Spleen (tissue), 11 donors: ENCODE results near the gene MYL3. TPM values are rescaled to one million over a fixed set of nuclear protein-coding genes. Genes with fewer than 3 reads are reported as not detected.

Experiments
- DNase-seq: peaks from one replicate; pipeline ENCODE4 v3.0.0-alpha.2; 2020
- H3K27ac ChIP-seq, 8 donors: fragments of 200-600 bp; sonication (generic) in 7 of 8; 1 replicate in 4 of 8; 2 replicates in 4 of 8; pipeline versions ENCODE4 v1.5.0 to v1.8.0; 2016 to 2021; ENCODE audit warnings: inconsistent platforms in 4 of 8, mild to moderate bottlenecking in 4 of 8, moderate library complexity in 1 of 8
- H3K27me3 ChIP-seq, 7 donors: fragments of 200-600 bp; sonication (generic) in 6 of 7; replicated peaks in 1 of 7; 1 replicate in 4 of 7; 2 replicates in 3 of 7; pipeline versions ENCODE4 v1.5.0 to v1.8.0; 2016 to 2021; ENCODE audit warnings: inconsistent platforms in 3 of 7, mild to moderate bottlenecking in 1 of 7
- H3K36me3 ChIP-seq, 6 donors: fragments of 200-600 bp; sonication (generic) in 5 of 6; 1 replicate in 4 of 6; 2 replicates in 2 of 6; pipeline versions ENCODE4 v1.5.0 to v1.8.0; 2016 to 2021; ENCODE audit warnings: inconsistent platforms in 2 of 6
- H3K4me1 ChIP-seq, 6 donors: fragments of 200-600 bp; sonication (generic) in 5 of 6; 1 replicate in 3 of 6; 2 replicates in 3 of 6; pipeline versions ENCODE4 v1.5.0 to v1.8.0; 2016 to 2021; ENCODE audit warnings: inconsistent platforms in 3 of 6
- H3K4me3 ChIP-seq, 8 donors: fragments of 200-600 bp; sonication (generic) in 7 of 8; 1 replicate in 4 of 8; 2 replicates in 4 of 8; pipeline versions ENCODE4 v1.5.0 to v1.8.0; 2016 to 2021; ENCODE audit warnings: inconsistent platforms in 4 of 8, mild to moderate bottlenecking in 4 of 8, moderate library complexity in 2 of 8
- H3K9me3 ChIP-seq, 8 donors: fragments of 200-600 bp; sonication (generic) in 7 of 8; 1 replicate in 4 of 8; 2 replicates in 4 of 8; pipeline versions ENCODE4 v1.5.0 to v1.8.0; 2016 to 2021; ENCODE audit warnings: inconsistent platforms in 4 of 8
- POLR2A ChIP-seq, 3 donors: fragments of 450-650 bp; IDR thresholded peaks; one replicate each; pipeline ENCODE4 v1.5.1; 2017; ENCODE audit warnings: antibody characterized with exemption in 3 of 3, mild to moderate bottlenecking in 1 of 3
- POLR2AphosphoS5 ChIP-seq, 3 donors: sonication (generic); formaldehyde crosslinking; IDR thresholded peaks; one replicate each; pipeline ENCODE4 v1.5.1; 2017; ENCODE audit warnings: antibody characterized with exemption in 3 of 3
- WGBS, 5 donors: extraction: QIAGEN DNeasy Blood & Tissue Kit in 3 of 5; methylation state at CpG; one replicate each; pipeline versions ENCODE4 v1.1.5 to v1.1.7; 2013 to 2018; 5-methylcytosine and 5-hydroxymethylcytosine counted together
- intact Hi-C: fragments of 100-400 bp; cut with DNase I; formaldehyde crosslinking; loops from one replicate; pipeline ENCODE4 v1.15.0; 2023; ENCODE audit warnings: low total_unique reads
- polyA plus RNA-seq, 3 donors: library from polyadenylated mRNA; stranded (reverse); fragments of 200-250 nt; gene quantifications; one replicate each; pipeline ENCODE4 v1.2.1, GENCODE V29; 2013
- total RNA-seq, 7 donors: library from RNA; depleted of rRNA in 3 of 7; stranded (reverse); fragments of >200 nt in 3 of 7; fragmentation: NEBNext Ultra II Directional in 4 of 7; extraction: Animal tissue kit (Norgen Biotek cat#: 25700) in 4 of 7; gene quantifications; one replicate each; pipeline versions ENCODE4 v1.1.0 to v1.2.1, GENCODE V29; 2016 to 2021
- TF ChIP-seq, protein P1 (sequence below), 11 experiments: fragments of 200-600 bp in 7 of 11; fragments of 450-650 bp in 4 of 11; sonication (generic) in 4 of 11; IDR thresholded peaks in 8 of 11; conservative IDR thresholded peaks in 3 of 11; 1 replicate in 7 of 11; 2 replicates in 4 of 11; pipeline versions ENCODE4 v1.4.0 to v1.8.0; 2016 to 2021; ENCODE audit warnings: antibody characterized with exemption in 11 of 11, inconsistent platforms in 4 of 11, mild to moderate bottlenecking in 1 of 11
- donor health status: healthy with polysubstance abuse.
- donor health status: DM: no; HTN: no; CAD: no; lungs with moderate emphysema.
- donor health status: DM: no; HTN: no; CAD: no.
- donor health status: Bipolar disorder and iron deficiency.
- donor health status: healthy.
- donor health status: DM: no; HTN: no; CAD: no.
- donor health status: DM: yes; HTN: yes; CAD: no.

Gene MYL3
- total and polyA plus RNA-seq, 10 donors: 1.9 to 16.2 (median 6.0) TPM

DNA sequence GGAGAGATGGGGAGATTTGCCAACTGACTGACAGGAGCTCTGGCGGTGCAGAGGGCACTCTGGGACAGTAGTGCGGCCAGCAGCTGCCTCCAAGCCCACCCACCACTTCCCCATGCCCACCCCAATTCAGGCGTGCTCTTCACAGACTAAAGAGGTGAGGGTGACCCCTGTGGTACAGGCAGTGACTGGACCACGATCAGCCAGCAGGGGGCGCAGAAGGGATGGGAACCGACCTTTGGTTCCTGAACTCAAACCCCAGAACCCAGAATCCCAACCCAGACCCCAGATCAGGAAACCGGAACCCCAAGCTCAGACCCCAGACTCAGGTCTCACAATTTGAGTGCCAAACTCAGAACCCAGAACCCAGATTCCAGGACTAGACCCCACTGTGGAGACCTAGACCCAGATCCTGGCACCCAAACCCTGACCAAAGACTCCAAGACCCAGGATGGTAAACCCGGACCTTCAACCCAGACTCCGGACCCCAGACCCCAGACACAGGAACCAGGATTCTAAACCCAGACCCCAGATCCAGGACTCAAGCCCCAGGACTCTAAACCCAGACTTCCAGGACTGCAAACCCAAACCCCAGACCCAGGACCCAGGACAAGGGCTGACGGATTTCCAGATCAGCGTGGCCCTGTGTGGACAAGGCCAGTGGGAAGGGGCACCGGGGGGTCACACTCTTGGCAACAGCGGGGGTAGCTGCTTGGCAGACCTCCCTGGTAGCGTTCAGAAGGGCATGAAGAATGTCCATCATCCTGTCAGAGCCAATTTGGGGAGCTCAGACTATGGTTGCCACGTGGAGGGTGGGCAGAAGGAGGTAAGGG is 3.7 kb upstream of the MYL3 start:
- H3K36me3 ChIP-seq: no peaks in the 10 kb centered on the region
- intact Hi-C loops: no loop called here
- 31 to 49% (median 37%) methylated on average over 8 to 15 of the region's 15 CpGs for WGBS, 5 donors
- peak overlapping the region in 7 of 8 donors; percentile 48 to 69 (median 63) for H3K27ac ChIP-seq
- no peak overlapping the region for H3K4me3 ChIP-seq
- H3K9me3 ChIP-seq: no peaks in the 10 kb centered on the region
- peaks cover 0 to 77% (median 30%) of the 10 kb centered on the region in 6 donors for H3K4me1 ChIP-seq
- H3K27me3 ChIP-seq: peaks cover 0 to 16% (median 0%) of the 10 kb centered on the region in 7 donors
- DNase-seq: peak; percentile 95
- TF ChIP-seq POLR2AphosphoS5 (IDR thresholded peaks at IDR 0.05): no peak
- TF ChIP-seq, protein P1, sequence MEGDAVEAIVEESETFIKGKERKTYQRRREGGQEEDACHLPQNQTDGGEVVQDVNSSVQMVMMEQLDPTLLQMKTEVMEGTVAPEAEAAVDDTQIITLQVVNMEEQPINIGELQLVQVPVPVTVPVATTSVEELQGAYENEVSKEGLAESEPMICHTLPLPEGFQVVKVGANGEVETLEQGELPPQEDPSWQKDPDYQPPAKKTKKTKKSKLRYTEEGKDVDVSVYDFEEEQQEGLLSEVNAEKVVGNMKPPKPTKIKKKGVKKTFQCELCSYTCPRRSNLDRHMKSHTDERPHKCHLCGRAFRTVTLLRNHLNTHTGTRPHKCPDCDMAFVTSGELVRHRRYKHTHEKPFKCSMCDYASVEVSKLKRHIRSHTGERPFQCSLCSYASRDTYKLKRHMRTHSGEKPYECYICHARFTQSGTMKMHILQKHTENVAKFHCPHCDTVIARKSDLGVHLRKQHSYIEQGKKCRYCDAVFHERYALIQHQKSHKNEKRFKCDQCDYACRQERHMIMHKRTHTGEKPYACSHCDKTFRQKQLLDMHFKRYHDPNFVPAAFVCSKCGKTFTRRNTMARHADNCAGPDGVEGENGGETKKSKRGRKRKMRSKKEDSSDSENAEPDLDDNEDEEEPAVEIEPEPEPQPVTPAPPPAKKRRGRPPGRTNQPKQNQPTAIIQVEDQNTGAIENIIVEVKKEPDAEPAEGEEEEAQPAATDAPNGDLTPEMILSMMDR (IDR thresholded peaks at IDR 0.05 in 8 of 11, conservative IDR thresholded peaks at IDR 0.05 in 3 of 11): peak; percentile 77 to 94 (median 88)

DNA sequence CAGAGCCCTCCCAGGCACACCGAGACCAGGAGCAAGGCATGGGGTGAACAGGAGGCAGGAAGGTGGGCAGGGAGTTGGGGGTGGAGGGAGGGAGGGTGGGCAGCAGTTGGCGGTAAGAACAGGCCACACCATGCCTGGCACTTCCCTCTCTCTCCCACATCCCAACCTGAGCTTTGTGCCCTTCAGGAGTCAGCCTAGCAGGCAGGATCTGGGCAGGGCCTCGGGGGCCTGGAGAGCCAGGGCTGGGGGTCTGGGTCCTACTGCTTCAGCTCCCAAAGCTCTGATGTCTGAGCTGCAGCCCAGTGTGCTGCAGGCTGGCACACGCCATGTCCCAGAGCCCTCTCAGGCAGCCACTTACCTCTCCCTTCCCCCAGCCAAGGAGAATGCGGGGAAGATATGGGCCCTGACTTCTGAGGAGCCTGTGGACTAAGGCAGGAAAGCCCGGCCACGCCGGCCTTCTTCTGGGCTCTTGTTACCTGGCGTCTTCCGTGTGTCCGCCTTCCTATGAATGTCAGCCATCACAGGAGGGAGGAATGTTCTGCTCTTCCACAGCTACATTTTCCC is 2.9 kb upstream of the MYL3 start:
- Histone ChIP-seq H3K4me3 (no peak overlapping the region), H3K36me3 (no peaks in the 10 kb centered on the region), H3K9me3 (no peaks in the 10 kb centered on the region), H3K4me1 (peaks cover 0 to 74% (median 31%) of the 10 kb centered on the region in 6 donors), H3K27ac (peak overlapping the region in 5 of 8 donors; percentile 47 to 69 (median 60)), H3K27me3 (peaks cover 0 to 16% (median 0%) of the 10 kb centered on the region in 7 donors)
- 79 to 87% (median 81%) methylated on average over 8 to 11 of the region's 11 CpGs for WGBS, 5 donors
- peak; percentile 20 for DNase-seq
- intact Hi-C loops: no loop called here
- TF ChIP-seq, protein P1 (IDR thresholded peaks at IDR 0.05 in 8 of 11, conservative IDR thresholded peaks at IDR 0.05 in 3 of 11): no peak
- TF ChIP-seq POLR2A (IDR thresholded peaks at IDR 0.05): no peak
- TF ChIP-seq POLR2AphosphoS5 (IDR thresholded peaks at IDR 0.05): no peak

DNA sequence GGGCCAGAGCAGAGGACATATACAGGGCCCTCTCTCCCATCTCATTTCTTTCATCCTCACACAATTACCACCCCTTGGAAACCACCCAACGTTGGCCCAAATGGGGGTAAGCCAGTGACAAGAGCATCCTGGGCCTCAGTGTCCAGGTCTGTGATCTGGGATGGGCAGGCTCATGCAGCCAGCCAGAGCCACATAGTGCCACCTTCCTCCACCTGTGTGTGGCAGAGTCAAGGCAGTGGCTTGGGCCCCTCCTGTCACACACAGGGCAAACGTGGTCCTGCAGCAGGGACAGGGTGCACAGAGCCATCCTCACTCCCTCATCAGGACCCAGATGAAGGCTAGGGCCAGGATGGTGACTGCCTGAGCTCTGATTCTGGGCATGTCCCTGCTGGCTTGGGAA is 2.3 kb upstream of the MYL3 start:
- Histone ChIP-seq H3K36me3 (no peaks in the 10 kb centered on the region), H3K27me3 (peaks cover 0 to 16% (median 0%) of the 10 kb centered on the region in 7 donors), H3K4me1 (peaks cover 0 to 70% (median 28%) of the 10 kb centered on the region in 6 donors), H3K9me3 (no peaks in the 10 kb centered on the region), H3K4me3 (no peak overlapping the region), H3K27ac (peak overlapping the region in 6 of 8 donors; percentile 20 to 69 (median 58))
- 38 to 68% (median 61%) methylated on average over 2 of the region's 2 CpGs for WGBS, 5 donors
- TF ChIP-seq, protein P1 (IDR thresholded peaks at IDR 0.05 in 8 of 11, conservative IDR thresholded peaks at IDR 0.05 in 3 of 11): no peak
- DNase-seq: peak; percentile 43
- intact Hi-C loops: no loop called here

DNA sequence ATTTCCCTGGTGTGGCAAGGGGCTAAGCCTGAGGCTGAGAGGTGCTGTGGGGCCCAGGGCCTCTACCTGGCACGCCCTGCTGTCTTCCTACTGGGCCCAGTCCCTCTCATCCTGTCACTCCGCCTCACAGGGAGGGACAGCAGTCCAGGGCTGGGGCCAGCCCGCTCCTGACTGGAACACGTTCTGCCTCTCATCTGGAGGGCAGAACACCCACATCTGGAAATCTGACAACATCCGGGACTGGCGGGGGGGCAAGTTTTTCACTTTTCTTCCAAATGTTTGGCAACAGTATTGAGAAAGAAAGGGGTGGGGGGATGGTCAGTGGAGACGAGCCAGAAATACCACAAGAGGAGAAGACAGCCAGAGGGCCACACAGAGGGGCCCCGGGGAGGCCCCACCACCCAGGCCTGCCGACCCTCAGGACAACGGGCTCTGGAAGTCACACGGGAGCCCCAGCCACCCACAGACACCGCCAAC is 1.8 kb upstream of the MYL3 start:
- H3K27me3 ChIP-seq: peaks cover 0 to 16% (median 0%) of the 10 kb centered on the region in 7 donors
- 35 to 66% (median 44%) methylated on average over 12 of the region's 12 CpGs for WGBS, 5 donors
- no peaks in the 10 kb centered on the region for H3K9me3 ChIP-seq
- peaks cover 0 to 68% (median 28%) of the 10 kb centered on the region in 6 donors for H3K4me1 ChIP-seq
- H3K27ac ChIP-seq: peak overlapping the region in 6 of 8 donors; percentile 20 to 69 (median 58)
- no peak for TF ChIP-seq POLR2A (IDR thresholded peaks at IDR 0.05)
- TF ChIP-seq, protein P1 (IDR thresholded peaks at IDR 0.05 in 8 of 11, conservative IDR thresholded peaks at IDR 0.05 in 3 of 11): no peak
- peak; percentile 40 to 49 (median 41) for TF ChIP-seq POLR2AphosphoS5 (IDR thresholded peaks at IDR 0.05)
- DNase-seq: peak; percentile 74
- H3K4me3 ChIP-seq: no peak overlapping the region
- no peaks in the 10 kb centered on the region for H3K36me3 ChIP-seq
- intact Hi-C loops: no loop called here
